ENCODE data around the gene SYNGAP1.

SYNGAP1 gene

DNA sequence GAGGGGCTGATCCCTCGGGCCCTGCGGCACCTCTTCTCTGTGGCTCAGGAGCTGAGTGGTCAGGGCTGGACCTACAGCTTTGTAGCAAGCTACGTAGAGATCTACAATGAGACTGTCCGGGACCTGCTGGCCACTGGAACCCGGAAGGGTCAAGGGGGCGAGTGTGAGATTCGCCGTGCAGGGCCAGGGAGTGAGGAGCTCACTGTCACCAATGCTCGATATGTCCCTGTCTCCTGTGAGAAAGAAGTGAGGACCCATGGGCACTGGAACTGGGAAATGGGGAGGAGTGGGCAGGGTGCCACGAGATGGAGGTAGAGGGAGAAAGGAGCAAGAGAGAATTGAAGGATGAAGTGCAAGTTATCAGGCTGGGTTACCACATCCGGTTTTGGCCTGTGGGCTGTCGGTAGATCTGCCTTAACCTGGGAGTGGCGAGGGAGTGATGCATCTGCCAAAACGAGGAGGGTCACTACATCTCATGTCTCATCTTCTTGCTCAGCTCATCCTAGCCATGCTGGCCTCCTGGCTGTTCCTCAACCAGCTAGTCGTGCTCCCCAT, 14.4 kb upstream of the SYNGAP1 start:
- DNase-seq = no peak

DNA sequence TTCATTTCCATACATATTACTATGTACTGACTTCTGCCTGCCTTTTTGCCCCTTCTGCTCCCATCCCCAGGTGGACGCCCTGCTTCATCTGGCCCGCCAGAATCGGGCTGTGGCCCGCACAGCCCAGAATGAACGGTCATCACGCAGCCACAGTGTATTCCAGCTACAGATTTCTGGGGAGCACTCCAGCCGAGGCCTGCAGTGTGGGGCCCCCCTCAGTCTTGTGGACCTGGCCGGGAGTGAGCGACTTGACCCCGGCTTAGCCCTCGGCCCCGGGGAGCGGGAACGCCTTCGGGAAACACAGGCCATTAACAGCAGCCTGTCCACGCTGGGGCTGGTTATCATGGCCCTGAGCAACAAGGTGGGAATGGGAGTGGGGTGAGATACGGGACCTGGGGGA, 13.7 kb upstream of the SYNGAP1 start:
- no peak for DNase-seq

DNA sequence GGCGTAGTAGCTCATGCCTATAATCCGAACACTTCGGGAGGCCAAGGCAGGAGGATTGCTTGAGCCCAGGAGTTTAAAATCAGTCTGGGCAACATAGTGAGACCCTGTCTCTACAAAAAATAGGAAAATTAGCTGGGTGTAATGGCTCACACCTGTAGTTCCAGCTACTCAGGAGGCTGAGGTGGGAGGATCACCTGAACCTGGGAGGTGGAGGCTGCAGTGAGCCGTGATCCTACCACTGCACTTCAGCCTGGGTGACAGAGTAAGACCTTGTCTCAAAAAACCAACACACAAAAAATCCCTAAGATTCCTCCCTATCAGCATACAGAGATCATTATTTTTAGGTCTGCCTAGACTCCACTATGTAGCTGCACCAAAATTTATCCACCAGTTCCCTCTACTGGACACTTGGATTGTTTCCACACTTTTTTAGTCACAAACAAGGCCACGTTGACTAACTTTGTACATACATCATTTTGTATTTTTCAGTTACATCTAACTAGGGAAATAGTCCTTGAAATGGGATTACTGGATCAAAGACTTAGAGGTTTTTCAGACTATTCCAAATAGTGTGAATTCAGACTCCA, 12.6 kb upstream of the SYNGAP1 start:
- no peak for DNase-seq

DNA sequence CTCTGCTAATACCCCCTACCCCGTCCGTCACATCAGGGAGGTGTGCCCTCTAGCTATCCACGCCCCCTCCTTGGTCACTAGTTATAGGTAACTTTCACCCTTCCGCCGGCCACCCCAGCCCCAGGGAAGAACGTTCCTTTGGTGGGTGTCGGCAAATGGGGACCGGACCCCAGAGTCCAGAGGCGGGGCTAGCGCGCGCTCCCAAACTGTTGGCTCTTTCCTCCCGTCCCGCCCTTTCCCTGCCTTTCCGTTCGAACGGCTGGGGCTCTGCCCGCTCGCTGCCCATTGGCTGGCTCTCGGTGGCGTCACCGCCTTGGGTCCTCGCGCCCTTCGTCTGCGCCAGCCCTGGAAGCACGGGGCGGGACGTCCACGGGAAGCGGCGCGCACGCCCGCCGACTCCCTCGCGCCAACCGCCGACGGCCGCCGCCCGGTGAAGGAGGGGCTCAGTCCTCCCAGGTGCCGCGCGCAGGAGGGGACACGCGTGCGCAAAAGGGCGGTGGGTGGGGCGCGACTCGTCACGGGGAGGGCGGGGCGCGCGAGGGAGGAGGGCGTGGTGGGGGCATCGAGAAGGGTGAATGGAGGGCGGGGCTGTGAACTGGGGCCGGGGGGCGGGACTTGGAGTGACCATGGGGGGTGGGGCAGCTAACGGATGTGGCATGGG, 9.7 kb upstream of the SYNGAP1 start:
- DNase-seq = peak; percentile 67 to 90

DNA sequence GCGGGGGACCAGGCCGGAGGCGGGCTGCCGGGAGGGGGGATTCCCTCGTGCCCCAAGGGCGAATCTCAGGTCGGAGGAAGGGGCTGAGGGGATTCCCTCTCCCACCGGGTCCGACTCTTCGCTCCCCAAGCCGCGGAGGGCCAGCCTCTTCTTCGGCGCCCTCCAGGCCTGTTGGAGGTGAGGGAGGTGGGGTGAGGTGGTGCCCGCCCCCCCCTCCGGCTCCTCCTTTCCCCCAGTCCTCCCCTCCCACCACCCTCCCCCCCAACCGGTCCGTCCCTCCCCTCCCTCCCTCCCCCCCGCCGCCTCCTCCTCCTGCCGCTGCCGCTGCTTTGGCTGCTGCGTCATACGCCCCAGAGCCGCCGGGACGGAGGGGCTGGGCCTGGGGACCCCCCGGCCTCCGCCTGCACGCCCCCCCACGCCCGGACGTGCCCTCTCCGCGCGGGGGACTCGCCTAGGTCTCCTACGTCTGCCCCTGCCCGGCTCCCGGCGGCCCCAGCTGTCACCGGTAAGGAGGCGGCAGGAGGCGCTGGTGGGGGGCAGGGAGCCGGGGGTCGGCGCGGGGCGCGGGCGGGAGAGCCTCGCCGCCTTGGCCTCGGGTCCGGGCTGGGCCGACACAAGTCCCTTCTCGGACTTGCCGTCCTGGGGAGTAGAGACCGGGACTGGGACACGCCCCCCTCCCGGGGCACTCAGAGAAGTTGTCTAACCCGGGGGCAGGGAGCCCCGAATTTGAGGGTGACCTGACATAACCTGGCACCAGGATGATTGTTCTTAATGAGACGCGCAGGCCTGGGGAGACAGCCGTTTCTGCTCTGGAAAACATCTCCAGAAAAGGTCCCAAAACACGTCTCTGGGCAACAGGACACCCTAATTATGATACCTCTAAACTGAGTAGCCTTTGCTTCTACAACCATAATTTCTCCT, 8.9 kb upstream of the SYNGAP1 start, which contains the start of gene PHF1:
Gene PHF1, plus strand, starts transcription at position 304 of the 921 bp plus-strand sequence. CDS start 1,250 bp downstream, outside the sequence.
- DNase-seq = no peak

DNA sequence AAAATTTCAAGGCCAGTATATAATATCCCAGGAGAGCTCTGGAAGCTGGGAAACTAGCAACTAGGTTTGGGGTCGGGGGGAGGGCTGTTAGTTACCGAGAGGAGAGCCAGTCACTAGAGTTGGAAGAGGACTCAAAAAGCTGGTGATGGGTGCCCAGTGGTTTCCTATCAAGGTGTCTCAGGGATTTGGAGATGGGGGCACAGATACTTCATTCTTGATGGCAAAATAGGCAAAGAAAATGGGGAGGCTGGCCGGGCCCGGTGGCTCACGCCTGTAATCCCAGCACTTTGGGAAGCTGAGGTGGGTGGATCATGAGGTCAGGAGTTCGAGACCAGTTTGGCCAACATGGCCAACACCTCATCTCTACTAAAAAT, 8.2 kb upstream of the SYNGAP1 start:
- DNase-seq = no peak

DNA sequence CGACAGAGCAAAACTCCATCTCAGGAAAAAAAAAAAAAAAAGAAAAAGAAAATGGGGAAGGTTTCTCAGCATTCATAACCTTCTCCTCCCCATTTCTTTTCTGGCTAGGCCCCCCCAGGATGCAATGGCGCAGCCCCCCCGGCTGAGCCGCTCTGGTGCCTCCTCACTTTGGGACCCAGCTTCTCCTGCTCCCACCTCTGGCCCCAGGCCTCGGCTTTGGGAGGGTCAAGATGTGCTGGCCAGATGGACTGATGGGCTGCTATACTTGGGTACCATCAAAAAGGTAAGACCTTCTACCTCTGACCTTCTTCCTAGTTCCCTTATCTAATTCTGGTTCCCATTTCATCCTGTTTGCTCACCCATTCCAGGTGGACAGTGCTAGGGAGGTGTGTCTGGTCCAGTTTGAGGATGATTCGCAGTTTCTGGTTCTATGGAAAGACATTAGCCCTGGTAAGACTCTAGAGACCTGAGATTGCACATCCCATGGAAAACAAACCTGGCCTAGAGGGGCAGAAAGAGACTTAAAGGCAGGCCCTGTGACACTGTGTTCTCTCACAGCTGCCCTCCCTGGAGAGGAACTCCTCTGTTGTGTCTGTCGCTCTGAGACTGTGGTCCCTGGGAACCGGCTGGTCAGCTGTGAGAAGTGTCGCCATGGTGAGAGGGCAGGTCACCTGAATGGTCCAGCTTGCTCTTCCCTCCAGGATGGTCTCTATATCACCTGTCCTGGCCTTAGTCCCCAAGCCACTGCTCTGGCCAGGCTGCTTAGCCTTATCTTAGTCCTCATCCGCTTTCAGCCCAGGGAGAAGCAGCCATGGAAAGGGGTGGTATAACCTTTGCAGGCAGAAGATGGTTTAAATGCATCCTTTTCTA, 7.5 kb upstream of the SYNGAP1 start:
- DNase-seq = no peak

DNA sequence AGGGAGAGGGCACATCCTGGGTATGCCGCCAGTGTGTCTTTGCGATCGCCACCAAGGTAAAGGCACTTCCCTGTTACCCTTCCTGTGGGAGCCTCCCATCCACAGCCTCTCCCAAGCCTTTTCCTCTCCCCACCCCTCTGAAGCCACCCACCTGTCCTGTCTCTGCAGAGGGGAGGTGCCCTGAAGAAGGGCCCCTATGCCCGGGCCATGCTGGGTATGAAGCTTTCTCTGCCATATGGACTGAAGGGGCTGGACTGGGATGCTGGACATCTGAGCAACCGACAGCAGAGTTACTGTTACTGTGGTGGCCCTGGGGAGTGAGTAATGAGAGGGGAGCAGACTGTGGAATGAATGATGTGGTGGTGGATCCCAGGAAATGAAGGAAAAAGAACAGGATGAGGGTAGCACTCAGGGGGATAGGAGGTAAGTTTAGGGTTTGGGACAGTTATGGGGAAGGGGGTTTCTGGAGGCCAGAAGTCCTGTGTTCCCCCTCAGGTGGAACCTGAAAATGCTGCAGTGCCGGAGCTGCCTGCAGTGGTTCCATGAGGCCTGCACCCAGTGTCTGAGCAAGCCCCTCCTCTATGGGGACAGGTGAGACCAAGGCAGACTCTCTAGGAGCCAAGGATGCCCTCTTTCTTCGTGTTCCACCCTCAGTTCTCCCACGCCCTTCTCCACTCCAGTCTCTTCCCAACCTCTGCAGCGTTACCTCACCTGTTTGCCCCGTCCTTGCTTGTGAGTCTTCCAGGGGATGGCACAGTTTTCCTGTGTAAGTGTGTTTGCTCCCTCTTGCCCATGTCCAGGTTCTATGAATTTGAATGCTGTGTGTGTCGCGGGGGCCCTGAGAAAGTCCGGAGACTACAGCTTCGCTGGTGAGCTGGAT, 6.4 kb upstream of the SYNGAP1 start:
- DNase-seq = no peak

DNA sequence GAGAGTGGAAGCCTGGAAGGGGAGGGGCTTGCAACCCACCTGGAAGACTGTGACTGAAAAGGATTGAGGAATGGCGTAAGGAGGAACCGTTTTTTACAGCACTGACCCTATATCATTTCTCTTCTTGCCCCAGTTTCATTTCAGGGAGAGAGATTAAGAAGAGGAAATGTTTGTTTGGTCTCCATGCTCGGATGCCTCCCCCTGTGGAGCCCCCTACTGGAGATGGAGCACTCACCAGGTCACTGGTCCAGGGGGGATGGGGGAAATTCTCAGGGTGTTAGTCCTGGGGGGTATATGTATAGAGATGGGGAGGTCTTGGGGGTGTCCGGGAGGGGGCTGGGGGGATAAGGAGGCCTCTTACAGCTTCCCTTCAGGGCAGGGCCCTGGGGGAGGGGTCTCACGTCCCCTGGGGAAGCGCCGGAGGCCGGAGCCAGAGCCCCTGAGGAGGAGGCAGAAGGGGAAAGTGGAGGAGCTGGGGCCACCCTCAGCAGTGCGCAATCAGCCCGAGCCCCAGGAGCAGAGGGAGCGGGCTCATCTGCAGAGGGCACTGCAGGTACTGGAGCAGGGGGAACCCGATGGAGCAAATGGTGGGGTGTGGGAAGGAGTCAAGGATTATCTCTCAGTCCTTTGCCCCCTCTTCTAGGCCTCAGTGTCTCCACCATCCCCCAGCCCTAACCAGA, 5.1 kb upstream of the SYNGAP1 start:
- no peak for DNase-seq

DNA sequence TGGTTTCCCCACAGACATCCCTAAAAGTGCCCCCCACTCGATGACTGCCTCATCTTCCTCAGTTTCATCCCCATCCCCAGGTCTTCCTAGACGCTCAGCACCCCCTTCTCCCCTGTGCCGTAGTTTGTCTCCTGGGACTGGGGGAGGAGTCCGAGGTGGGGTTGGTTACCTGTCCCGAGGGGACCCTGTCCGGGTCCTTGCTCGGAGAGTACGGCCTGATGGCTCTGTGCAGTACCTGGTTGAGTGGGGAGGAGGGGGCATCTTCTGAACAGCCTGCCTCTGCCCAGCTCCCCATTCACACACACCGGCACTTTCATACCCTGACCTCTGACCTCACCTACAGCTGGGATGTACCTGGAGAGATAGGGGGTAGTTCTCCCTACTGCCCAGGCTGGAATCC, 4.0 kb upstream of the SYNGAP1 start:
- no peak for DNase-seq

DNA sequence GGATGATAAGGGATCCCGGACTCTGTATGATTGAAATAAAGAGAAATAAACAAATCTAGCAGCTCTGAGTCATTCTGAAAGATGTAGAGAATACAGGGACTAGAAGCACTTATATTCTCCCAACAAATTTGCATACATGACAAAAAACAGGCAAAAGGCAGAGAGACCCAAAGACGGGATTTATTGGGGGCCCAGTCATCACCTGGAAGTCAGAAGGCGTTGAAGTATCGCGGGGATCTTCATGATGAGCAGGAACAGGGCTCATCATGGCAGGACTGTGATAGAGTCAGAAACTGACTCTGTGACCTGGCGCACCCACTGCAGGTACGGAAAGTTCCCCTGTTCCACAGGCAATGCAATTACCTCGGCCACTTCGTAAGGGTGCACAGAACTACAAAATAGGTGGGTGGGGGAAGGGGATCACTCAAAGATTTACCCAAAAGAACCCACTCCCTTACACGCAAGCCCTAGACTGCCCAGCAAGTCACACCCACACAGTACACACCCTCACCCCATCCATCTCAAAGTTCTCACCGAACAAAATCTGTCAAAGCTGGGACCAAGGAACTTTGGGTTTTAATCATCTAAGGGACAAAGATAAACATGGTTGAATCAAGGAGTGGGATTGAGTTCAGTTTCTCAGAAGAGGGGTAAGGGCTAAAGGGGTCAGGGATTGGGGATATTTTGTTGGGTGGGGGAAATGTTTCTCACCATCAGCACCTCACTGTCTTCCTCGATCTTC, 3.3 kb upstream of the SYNGAP1 start:
- no peak for DNase-seq

DNA sequence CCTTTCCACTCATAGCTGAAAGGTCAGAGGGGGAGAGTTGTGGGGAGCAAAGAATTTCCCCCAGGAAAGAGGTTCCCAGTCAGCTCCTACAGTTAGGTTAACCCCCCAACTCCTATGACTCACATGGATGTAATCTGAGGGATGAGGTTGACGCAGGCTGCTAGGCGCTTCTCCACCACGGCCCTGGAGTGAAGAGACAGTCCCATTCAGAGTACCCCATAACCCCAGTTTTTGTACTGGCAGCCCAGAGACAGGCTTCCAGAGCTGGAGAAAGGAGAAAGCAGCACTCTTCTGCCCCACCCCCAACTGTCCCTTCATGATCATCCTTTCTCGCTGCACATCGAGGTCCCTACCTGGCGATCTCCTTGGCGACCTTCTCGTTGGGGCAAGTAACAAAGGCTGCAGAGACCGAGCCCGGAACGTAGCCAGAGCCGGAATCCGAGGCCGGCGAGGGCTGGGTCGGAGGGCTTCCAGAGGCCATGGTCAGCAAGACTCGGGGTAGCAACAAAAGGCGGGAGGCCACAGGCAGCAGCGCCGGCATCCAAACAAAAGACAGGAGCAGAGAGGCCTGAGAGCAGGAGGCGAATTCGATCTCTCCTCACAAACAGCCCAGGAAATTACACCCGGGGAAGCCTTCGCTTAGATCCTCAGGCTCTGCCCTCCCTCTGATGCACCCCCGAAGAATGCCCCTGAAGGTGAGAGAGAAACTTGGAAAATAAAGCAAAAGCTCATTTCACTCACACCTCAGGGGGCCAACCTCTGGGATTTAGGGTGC, 2.5 kb upstream of the SYNGAP1 start:
- DNase-seq = no peak

DNA sequence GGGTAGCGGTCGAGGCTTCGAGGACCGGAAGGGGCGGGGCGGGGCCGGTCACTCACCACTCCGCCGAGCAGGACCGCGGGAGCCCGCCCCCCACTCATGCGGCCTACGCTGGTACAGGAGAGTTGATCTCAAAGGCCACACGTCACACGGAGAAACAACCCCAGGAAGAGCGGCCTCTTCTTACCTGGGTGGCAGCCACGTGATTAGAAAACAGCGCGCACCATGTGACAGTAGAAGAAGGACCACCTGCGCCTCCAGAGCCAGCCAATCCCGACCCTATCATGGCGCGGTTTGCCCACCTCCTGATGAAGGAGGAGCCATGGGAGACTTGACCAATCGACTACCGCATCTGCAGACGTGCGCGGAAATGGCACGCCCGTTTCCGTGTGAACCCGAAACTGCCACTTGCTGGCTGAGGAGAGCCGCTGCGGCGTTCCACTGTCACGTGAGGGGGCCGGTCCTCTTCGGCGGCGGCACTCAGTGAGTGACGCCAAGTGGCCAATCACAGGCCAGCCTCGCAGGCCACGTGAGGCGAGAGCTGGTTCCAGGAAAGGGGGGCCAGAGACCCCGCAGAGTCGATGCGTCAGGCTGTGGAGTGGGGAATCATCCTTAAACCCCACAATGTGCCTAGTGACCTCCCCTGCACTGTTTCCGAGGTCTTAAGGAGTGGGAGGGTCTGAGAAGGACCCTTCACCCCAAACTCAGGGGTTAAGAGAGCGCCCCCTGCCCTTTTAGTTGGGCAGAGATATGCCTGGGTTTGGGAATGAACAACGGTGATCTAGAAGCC, 1.8 kb upstream of the SYNGAP1 start, which contains the start of gene CUTA:
Gene CUTA, minus strand, starts transcription at position 205 of the 787 bp plus-strand sequence. Its CDS starts 107 bp downstream, at position 98.
- DNase-seq = peak; percentile 99

DNA sequence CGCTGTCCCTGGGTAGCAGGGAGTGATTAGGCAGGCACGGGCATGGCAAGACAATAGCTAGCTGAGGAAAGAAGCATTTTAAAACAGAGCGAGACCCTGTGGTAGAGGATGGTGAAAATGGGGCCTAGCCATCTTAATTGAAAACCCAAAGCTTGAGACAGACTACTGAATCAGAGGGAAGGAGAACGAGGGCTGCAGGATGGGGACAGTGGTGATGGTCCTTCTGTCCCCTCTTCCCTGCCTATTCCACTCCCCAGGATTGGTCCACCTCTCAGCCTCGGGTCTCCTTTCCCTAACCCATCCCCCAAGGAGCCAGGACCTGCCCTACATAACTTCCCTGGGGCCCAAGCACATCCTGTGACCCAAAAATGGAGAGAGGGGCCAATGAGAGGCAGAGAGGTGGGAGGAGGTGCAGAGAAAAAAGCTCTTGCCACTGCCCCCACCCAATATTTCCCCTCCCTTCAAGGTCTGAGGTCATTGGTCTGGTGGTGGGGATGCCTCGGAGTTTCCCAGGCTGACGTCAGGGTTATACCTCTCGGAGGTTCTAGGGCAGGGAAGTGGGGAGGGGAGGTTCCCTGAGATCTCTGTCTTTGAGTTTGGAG, 1.1 kb upstream of the SYNGAP1 start:
- no peak for DNase-seq

DNA sequence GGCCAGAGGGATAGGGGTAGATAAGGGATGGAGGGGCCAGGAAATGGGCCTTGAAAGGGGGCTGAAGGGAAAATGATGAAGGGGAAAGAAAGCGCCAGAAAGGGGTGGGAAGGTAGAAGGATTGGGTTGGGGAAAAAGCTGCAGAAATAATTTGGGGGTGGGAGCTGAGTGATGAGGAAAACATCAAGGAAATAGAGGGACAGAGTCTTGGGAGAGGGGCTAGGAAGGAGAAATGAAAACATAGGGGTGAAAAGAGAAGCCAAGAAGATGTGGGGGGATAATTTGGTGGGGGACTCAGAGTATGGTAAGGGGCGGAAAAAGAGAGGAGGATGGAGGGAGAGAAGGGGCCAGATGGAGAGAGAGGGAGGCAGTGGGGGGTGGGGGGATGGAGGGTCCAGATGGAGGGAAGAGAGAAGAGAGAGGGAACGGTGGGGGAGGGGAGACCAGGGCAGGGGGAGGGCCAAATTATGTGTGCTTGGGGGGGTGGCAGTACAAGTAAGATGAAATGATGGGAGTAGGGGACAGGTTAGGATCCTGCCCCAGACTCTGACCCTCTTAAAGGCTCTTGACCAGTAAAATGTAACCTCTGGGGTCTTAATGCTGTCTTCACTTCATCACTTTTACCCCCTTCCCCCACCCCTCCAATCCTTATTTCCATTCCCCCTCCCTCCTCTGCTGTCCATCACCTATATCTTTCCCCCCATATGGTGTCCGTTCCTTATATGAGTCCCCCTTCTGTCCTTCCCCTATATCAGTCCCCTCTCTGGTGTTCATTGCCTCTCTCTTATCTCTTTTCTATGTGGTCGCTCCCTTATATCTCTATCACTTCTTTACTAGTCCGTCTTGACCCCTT, 852 bp downstream of the SYNGAP1 start:
- DNase-seq = no peak

DNA sequence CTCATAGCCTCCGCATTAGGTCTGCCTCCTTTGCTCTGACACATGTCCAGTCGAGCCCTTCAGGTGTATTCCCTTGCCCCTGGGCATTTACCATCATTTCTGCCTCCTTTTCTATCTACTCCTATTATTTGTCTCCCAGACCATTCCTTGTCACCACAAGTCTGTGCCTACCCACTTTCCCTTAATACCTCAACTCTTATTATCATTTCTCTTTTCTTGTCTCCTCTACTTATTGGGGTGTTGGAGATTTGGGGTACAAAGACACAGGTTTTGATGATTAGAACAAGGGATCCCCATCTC, 1.4 kb downstream of the SYNGAP1 start:
- no peak for DNase-seq

DNA sequence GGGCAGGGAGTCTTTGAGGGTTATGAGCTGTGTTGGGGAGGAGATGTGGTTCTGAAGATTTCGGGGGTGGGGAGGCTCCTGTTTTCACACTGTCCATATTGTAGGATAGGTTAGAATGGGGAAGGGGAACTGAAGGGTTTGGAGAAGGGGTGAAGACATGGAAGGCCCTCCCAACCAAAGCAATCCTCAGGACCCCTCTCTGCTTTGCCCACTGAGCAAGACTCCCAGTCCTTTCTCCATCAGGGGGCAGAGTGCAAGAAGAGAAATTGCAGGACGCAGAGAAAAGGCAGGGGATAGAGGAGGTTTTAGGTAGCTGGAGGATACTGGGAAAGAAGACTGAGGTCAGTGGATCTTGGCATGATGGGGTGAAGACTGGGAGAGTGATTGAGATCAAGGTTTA, 3.9 kb downstream of the SYNGAP1 start:
- DNase-seq = no peak
